BE2C (cell line): ENCODE results near the gene UCN2.

ENCODE experiments used
- DNase-seq: peaks from one replicate; pipeline ENCODE4 v3.0.0-alpha.2; 2020
- H3K27me3 ChIP-seq: fragments of 250-450 bp; sonication (Bioruptor Pico); 2 replicates; pipeline ENCODE4 v1.5.1; 2020; ENCODE audit warnings: mild to moderate bottlenecking
- H3K36me3 ChIP-seq: fragments of 250-450 bp; sonication (Bioruptor Pico); 2 replicates; pipeline ENCODE4 v1.5.1; 2020; ENCODE audit warnings: mild to moderate bottlenecking
- H3K4me1 ChIP-seq: fragments of 250-450 bp; sonication (Bioruptor Pico); 2 replicates; pipeline ENCODE4 v1.5.1; 2020
- H3K4me3 ChIP-seq: 2 replicates; pipeline ENCODE4 v1.5.1; 2011; ENCODE audit warnings: low read depth, low read length
- H3K9me3 ChIP-seq: fragments of 250-450 bp; sonication (Bioruptor Pico); 2 replicates; pipeline ENCODE4 v1.5.1; 2020
- CTCF ChIP-seq: IDR thresholded peaks from 2 replicates; pipeline ENCODE4 v1.5.1; 2012; ENCODE audit warnings: mild to moderate bottlenecking, low read depth, low read length

Gene UCN2

DNA sequence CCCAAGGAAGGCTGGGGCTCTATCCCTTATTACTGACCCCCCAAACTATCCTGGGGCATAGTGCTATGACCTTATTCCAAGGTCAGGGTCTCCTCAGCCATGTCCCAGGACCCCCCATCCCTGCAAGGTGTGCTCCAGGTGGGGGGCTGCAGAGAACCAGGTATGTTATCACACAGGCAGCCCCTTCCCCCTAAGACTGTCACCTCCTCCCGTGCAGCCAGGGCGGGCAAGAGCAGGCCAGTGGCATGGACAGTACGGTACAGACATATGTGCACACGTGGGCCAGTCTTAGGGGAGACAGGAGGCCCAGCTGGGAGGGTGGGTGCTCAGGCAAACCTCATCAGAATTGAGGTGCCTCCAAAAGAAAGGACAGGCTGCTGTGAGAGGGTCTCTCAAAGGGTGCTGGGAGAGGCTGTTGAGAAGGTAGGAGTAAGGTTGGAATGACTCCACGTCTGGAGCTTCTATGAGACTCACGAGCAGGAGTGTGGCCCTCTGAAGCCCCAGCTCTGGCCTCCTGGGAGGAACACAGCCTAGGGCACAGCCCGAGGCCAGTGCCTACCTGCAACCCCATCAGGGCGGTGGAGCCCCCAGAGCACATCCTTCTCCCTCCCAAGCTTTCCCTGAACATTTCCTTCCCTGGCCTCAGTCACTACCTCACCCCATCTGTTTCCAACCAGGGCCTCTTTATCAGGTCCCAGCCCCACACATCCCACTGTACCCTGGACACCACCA lies 33.3 kb upstream of the UCN2 start:
- Histone ChIP-seq H3K4me3 (no peak overlapping the region), H3K9me3 (no peaks in the 10 kb centered on the region), H3K4me1 (no peaks in the 10 kb centered on the region; the same call in 1 of the 2 replicates), H3K36me3 (peaks cover 12% of the 10 kb centered on the region; the same call in 1 of the 2 replicates), H3K27me3 (peaks cover 3% of the 10 kb centered on the region; the same call in 1 of the 2 replicates)
- DNase-seq: no peak
- no peak for TF ChIP-seq CTCF

- Histone ChIP-seq H3K27me3 (peaks cover 3% of the 10 kb centered on the region; the same call in 1 of the 2 replicates), H3K4me3 (no peak overlapping the region), H3K4me1 (no peaks in the 10 kb centered on the region; the same call in 1 of the 2 replicates), H3K9me3 (no peaks in the 10 kb centered on the region), H3K36me3 (peaks cover 10% of the 10 kb centered on the region; the same call in 1 of the 2 replicates)
- no peak for TF ChIP-seq CTCF
- DNase-seq: no peak
These were observed 32.6 kb upstream of the UCN2 start for GRCh38 chr3:48596157-48596556.

- Histone ChIP-seq H3K36me3 (peaks cover 5% of the 10 kb centered on the region; the same call in 1 of the 2 replicates), H3K4me3 (no peak overlapping the region)
- peak; percentile 36 for DNase-seq
These were observed 32.0 kb upstream of the UCN2 start for GRCh38 chr3:48595526-48596121.

DNA sequence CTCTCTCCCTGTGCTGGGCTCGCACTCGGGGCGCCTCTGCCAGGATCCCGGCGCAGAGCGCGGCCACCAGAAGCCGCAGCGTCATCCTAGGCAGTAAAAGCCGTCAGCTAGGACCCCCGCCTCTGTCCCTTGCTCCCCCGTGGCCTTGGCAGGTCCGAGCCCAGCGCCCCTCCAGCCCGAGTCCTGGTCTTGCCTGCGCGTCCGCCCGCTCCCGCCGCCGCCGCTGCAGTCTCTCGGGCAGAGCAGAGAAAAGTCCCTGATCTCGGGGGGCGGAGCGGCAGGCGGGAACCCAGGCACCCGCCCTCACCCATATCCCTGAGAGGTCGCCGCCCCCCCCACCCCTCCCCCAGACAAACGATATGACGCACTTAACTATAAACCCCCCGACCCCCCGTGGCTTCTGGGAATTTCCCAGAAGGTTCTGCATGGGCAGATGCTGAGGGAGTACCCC lies 31.5 kb upstream of the UCN2 start, which contains the start of gene COL7A1:
COL7A1 (minus strand) TSS at position 255 of the 451 bp plus-strand sequence; CDS start at position 85, 170 bp downstream.
- Histone ChIP-seq H3K4me1 (no peaks in the 10 kb centered on the region; the same call in 1 of the 2 replicates), H3K4me3 (no peak within 1 kb of the TSS), H3K9me3 (no peaks in the 10 kb centered on the region), H3K27me3 (peaks cover 3% of the 10 kb centered on the region; the same call in 1 of the 2 replicates), H3K36me3 (no peaks in the 10 kb centered on the region)
- TF ChIP-seq CTCF: no peak
- DNase-seq: no peak

More at GRCh38 chr3:48595526-48596121, 32.0 kb upstream of the UCN2 start:
- Histone ChIP-seq H3K27me3 (peaks cover 3% of the 10 kb centered on the region; the same call in 1 of the 2 replicates), H3K4me1 (no peaks in the 10 kb centered on the region; the same call in 1 of the 2 replicates), H3K9me3 (no peaks in the 10 kb centered on the region)
- no peak for TF ChIP-seq CTCF

GRCh38 chr3:48594417-48595049 lies 31.0 kb upstream of the UCN2 start:
- TF ChIP-seq CTCF: no peak
- peaks cover 3% of the 10 kb centered on the region; the same call in 1 of the 2 replicates for H3K27me3 ChIP-seq
- no peak for DNase-seq
- no peak overlapping the region for H3K4me3 ChIP-seq
- H3K9me3 ChIP-seq: no peaks in the 10 kb centered on the region
- H3K4me1 ChIP-seq: no peaks in the 10 kb centered on the region; the same call in 1 of the 2 replicates
- H3K36me3 ChIP-seq: no peaks in the 10 kb centered on the region
